GM12891 (cell line): ENCODE results near the gene FARP1.

Source experiments
- POLR2A ChIP-seq: IDR thresholded peaks from 2 replicates; pipeline ENCODE4 v1.6.1; 2011; ENCODE audit warnings: low read depth, low read length, control low read depth
- POLR2AphosphoS5 ChIP-seq: IDR thresholded peaks from 2 replicates; pipeline ENCODE4 v1.6.1; 2011; ENCODE audit warnings: low read depth, low read length, control low read depth
- SPI1 ChIP-seq: IDR thresholded peaks from 2 replicates; pipeline ENCODE4 v1.6.1; 2011; ENCODE audit warnings: low read depth, low read length, control low read depth

DNA sequence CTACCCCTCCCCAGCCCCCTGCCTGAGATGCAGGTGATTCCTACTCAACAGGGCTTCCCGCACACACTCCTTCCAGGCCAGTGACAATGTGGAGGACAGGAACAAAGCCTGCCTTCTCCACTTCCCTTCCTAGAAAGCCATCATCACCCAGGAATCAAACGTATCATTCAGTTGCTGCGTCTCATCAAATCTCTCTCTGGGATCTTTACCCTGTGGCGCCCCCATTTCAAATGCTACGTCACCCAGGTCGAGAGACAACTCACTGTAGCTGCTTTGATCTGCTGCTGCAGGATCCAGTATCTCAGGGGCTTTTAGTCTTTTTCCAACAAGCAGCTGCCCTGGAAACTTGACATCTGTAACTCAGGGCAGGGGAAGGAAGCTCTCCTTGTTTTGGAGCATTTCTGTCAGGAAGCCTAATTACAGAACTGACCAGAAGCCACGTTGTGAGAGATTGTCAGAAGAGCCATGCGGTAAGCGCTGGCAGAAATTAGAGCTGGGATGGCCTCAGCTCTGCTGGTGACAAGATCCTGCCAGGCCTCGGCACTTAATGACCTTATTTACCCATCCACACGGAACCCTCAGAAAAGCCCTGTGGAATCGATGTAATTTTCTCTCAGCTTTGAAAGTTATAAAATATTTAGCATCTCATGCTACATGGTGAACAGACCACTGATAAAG lies 293.5 kb downstream of the FARP1 start:
- no peak for TF ChIP-seq POLR2A
- TF ChIP-seq POLR2AphosphoS5, result no peak
- no peak for TF ChIP-seq SPI1
